ENCODE measurements around the gene E2F4. TPM values are rescaled to one million over a fixed set of nuclear protein-coding genes. Genes with fewer than 3 reads are reported as not detected.

E2F4 gene
- polyA plus RNA-seq, 1 donor (not counting 4 experiments of a cell fraction or from before 2014, with no cell fraction given) = 64.7 TPM

- Histone ChIP-seq H3K4me1 (ENCODE audit: control insufficient read depth, extremely low read depth, insufficient read depth, low read length) (peaks cover 13% of the 10 kb centered on the region), H3K9ac (ENCODE audit: control insufficient read depth, extremely low read depth, insufficient read depth, low read length) (no peak overlapping the region), H3K36me3 (ENCODE audit: control insufficient read depth in 2 of 2, extremely low read depth in 1 of 2, insufficient read depth in 2 of 2, low read length in 2 of 2) (peaks cover 0 to 5% of the 10 kb centered on the region in 2 experiments), H3K27ac (ENCODE audit: control insufficient read depth, insufficient read depth, low read length) (no peak overlapping the region), H3K79me2 (ENCODE audit: control insufficient read depth, insufficient read depth, low read length) (no peaks in the 10 kb centered on the region), H2AFZ (ENCODE audit: control insufficient read depth, low read length) (no peak overlapping the region), H3K4me3 (ENCODE audit: control insufficient read depth in 2 of 3, extremely low read depth in 1 of 3, insufficient read depth in 2 of 3, low read depth in 1 of 3, low read length in 3 of 3) (no peak overlapping the region), H3K4me2 (ENCODE audit: control insufficient read depth, extremely low read depth, insufficient read depth, low read depth, low read length) (no peak overlapping the region), H3K27me3 (ENCODE audit: control insufficient read depth, extremely low read depth, insufficient read depth, low read length) (no peaks in the 10 kb centered on the region), H3K9me1 (ENCODE audit: control insufficient read depth, extremely low read depth, insufficient read depth, low read length) (peaks cover 3% of the 10 kb centered on the region), H4K20me1 (ENCODE audit: control insufficient read depth, extremely low read depth, insufficient read depth, low read length) (peaks cover 7% of the 10 kb centered on the region), H3K9me3 (ENCODE audit: control insufficient read depth, low read depth, low read length) (no peaks in the 10 kb centered on the region)
- no peak for FAIRE-seq
- no peak for DNase-seq (ENCODE audit: low read depth, low spot score)
- TF ChIP-seq CTCF (optimal IDR thresholded peaks at IDR 0.05 in 1 of 3, IDR thresholded peaks at IDR 0.05 in 1 of 3, conservative IDR thresholded peaks at IDR 0.05 in 1 of 3; ENCODE audit: extremely low read depth in 1 of 3, insufficient read depth in 2 of 3, low read length in 3 of 3) (no peak), EZH2 (IDR thresholded peaks at IDR 0.05; ENCODE audit: low read length) (no peak)
- dilution Hi-C loops (cut with MboI; ENCODE audit: extremely low pct_ligation_motif_present, low sequenced_read_pairs) = no loop called here
Observed at GRCh38 chr16:67156143-67156844, 35.7 kb upstream of the E2F4 start.

- Histone ChIP-seq H3K9me3 (ENCODE audit: control insufficient read depth, low read depth, low read length) (no peaks in the 10 kb centered on the region), H3K4me2 (ENCODE audit: control insufficient read depth, extremely low read depth, insufficient read depth, low read depth, low read length) (no peak overlapping the region), H3K27me3 (ENCODE audit: control insufficient read depth, extremely low read depth, insufficient read depth, low read length) (no peaks in the 10 kb centered on the region), H3K4me1 (ENCODE audit: control insufficient read depth, extremely low read depth, insufficient read depth, low read length) (peaks cover 15% of the 10 kb centered on the region), H3K79me2 (ENCODE audit: control insufficient read depth, insufficient read depth, low read length) (no peaks in the 10 kb centered on the region), H2AFZ (ENCODE audit: control insufficient read depth, low read length) (no peak overlapping the region), H3K4me3 (ENCODE audit: control insufficient read depth in 2 of 3, extremely low read depth in 1 of 3, insufficient read depth in 2 of 3, low read depth in 1 of 3, low read length in 3 of 3) (no peak overlapping the region), H3K9me1 (ENCODE audit: control insufficient read depth, extremely low read depth, insufficient read depth, low read length) (peaks cover 3% of the 10 kb centered on the region), H3K9ac (ENCODE audit: control insufficient read depth, extremely low read depth, insufficient read depth, low read length) (no peak overlapping the region), H3K27ac (ENCODE audit: control insufficient read depth, insufficient read depth, low read length) (no peak overlapping the region), H3K36me3 (ENCODE audit: control insufficient read depth in 2 of 2, extremely low read depth in 1 of 2, insufficient read depth in 2 of 2, low read length in 2 of 2) (peaks cover 0 to 5% of the 10 kb centered on the region in 2 experiments), H4K20me1 (ENCODE audit: control insufficient read depth, extremely low read depth, insufficient read depth, low read length) (peaks cover 7% of the 10 kb centered on the region)
- no peak for TF ChIP-seq EZH2 (IDR thresholded peaks at IDR 0.05; ENCODE audit: low read length)
- no peak for TF ChIP-seq CTCF (optimal IDR thresholded peaks at IDR 0.05 in 1 of 3, IDR thresholded peaks at IDR 0.05 in 1 of 3, conservative IDR thresholded peaks at IDR 0.05 in 1 of 3; ENCODE audit: extremely low read depth in 1 of 3, insufficient read depth in 2 of 3, low read length in 3 of 3)
- dilution Hi-C loops (cut with MboI; ENCODE audit: extremely low pct_ligation_motif_present, low sequenced_read_pairs) = no loop called here
- no peak for DNase-seq (ENCODE audit: low read depth, low spot score)
- FAIRE-seq = no peak
Observed at GRCh38 chr16:67157106-67157748, 34.7 kb upstream of the E2F4 start.
